Measurements from ENCODE around the gene ST8SIA1.

GRCh38 chr12:22366181-22366580 is 31.7 kb upstream of the ST8SIA1 start:
- no peak for TF ChIP-seq BHLHE40 (IDR thresholded peaks at IDR 0.05; ENCODE audit: borderline replicate concordance)
- TF ChIP-seq FOXA1 (IDR thresholded peaks at IDR 0.05) = no peak
- no peak for TF ChIP-seq SUZ12 (IDR thresholded peaks at IDR 0.05)
- no peak for TF ChIP-seq SP1 (IDR thresholded peaks at IDR 0.05)
- TF ChIP-seq FOXK2 (IDR thresholded peaks at IDR 0.05) = no peak
